ENCODE measurements around the gene ASPSCR1.

The ASPSCR1 gene

DNA sequence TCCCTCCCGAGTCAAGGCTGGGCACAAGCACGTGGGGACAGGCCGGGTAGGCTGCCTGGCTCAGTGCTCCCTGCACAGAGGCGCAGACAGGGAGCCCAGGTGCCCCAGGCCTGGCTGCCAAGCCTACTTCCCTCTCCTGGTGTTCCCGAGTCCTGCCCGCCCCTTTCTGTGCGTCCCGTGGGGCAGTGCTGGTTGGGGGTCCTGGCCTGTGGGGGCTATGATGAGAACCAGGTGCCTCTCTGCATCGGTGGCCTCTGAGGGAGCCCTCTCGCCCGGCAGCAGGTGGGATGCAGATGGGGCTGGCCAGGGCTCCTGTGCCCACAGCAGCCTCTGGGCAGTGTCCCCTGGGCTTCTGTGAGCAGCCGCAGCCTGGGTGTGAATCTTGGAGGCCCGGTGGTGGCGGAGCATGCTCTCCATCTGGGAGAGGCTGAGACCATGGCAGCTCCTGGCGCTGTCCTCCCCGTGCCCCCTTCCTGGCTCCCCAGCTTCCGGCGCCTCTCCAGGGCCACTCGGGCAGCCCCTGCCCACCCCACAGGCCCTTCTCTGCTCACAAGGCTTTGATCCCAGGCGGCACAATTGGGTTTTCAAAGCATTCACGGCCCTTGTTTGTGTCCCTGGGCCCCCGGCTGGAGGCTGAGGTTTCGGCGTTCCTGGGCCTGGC, 38.0 kb downstream of the ASPSCR1 start:
- no peak for DNase-seq

DNA sequence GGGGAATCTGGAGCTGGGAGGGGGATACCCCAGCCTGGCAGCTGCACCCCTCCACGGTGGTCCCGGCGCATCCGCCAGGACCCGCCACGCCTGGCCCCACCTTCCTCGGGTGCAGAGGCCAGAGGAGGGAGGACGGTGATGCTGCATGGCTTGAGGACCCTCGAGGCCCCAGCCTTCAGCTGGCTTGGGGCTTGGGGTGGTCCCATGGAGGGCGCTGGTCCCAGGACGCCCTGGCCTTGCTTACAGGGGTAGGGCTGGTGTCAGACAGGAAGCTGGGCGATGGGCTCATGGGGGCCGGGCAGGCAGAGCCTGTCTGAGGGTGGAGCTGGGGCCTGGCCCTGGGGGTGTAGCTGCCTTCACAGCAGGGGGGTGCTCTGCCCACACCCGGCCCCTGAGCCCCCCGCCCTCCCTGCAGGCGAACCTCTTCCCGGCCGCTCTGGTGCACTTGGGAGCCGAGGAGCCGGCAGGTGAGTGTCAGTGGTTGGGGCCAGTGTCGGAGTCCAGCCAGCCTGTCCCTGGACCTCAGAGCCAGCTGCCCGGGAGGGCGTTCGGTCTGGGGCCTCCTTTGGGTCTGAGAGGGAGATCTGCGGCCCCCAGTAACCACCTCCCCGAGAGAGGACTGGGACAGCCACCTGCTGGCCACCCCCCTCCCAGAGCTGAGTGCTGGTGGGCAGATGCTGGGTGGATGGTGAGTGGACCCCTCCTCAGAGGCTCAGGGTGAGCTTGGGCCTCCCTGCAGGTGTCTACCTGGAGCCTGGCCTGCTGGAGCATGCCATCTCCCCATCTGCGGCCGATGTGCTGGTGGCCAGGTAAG, 38.8 kb downstream of the ASPSCR1 start:
- DNase-seq = no peak

DNA sequence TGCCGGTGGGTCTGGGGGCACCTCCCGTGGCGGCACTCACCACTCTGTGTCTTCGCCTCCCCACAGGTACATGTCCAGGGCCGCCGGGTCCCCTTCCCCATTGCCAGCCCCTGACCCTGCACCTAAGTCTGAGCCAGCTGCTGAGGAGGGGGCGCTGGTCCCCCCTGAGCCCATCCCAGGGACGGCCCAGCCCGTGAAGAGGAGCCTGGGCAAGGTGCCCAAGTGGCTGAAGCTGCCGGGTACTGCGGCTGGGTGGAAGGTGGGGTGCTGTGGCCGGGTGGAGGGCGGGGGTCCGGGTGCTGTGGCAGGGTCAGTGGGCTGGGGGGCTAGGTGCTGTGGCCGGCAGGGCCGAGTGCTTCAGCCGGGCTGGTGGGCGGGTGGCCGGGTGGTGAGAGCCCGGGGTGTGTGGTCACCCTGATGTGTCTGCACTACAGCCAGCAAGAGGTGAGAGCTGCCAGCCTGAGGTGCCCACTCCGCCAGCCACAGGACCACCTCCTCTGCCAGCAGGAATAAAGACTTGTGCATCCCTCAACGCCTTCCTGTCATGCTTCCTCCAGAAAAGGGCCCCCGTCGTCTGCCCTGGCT, 39.5 kb downstream of the ASPSCR1 start:
- DNase-seq = no peak

DNA sequence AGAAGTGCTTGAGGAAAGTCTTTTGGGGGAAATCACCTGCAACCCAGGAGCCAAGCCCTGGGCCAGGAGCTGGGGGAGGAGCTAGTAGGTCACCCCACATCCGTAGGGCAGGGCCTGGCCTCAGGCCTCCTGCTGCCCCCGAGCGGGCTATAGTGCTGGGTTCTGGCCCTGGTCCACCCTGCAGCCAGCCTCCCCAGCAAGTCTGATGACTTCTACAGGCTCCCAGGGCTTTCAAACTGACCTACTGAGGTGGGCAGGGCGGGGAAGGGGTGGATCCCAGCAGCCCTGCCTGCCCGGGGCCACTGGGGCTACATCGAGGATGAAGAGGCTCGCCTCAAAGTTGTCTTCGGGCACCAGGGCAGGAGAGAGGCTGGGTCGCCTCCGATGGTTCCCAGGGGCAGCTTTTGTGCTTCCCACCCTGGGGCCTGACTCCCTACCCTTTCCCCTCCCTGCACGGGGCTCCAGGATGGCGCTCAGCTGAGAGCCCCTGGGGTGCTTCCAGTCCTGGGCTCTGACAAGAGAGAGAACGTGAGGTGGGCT, 40.3 kb downstream of the ASPSCR1 start:
- no peak for DNase-seq

DNA sequence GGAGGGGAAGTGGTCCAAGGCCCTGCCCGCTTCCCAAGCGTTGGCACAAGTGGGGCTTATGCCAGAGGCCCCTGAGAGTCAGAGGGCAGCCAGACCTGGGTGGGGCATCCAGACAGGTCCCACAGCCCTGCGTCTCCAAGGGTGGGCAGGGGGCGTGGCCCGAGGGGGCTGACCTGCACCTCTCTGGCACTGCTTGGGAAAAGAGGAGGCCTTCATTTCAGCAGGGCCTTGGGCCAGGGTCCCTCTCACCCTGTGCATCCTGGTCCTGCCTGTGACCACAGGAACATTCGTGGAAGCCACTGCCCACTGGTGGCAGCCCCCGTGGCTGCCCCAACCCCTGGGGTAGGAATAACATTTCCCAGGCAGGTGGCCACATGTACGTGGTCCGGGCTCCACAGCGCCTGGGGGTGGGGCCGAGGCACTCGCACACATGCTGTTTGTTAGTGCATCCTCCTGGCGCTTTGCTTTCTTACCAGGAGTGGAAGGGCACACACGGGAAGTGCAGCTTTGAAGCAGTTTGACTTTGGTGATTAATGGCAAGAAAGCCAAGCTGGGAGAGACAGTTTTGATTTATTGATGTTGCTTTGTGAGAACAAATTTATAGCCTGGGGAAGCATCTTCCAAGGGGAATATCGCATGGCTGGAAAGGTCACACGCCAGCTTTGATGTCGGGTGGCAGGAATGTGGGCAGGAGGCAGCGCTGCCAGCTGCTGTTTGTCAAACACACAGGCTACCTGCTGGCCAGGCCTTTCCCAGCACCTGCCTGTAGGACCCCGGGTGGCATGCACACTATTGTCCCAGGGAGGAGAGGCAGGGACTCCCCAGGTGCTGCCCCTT, 40.9 kb downstream of the ASPSCR1 start:
- DNase-seq = no peak

DNA sequence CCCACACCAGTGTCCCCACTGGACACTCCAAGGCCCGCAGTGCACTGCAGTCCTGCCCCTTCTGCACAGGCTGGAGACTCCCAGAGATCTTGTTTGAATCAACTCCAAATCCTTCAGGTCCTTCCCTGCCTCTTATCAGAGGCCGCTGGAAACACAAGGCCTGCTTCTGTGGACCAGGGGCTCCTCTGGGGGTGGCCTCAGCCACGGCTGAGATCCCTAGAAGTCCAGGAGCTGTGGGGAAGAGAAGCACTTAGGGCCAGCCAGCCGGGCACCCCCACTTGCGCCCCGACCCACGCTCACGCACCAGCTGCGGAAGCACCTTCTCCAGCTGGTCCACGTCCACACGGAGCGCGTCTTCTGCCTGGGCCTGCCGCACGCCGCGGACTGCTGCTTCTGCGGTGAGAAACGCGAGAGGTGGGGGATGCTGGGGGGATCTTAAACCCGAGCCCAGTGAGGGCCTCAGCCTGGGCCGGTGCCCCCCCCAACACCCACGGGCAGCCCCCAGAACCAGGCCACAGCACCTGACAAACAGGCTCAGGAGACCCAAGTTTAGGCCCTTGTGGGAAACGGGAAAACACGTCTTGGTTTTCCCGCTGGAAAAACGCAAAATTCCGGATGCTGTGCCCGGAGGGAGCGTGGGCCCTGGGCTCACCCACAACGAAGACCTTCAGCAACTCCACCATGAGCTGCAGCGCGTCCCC, 41.7 kb downstream of the ASPSCR1 start:
- no peak for DNase-seq

DNA sequence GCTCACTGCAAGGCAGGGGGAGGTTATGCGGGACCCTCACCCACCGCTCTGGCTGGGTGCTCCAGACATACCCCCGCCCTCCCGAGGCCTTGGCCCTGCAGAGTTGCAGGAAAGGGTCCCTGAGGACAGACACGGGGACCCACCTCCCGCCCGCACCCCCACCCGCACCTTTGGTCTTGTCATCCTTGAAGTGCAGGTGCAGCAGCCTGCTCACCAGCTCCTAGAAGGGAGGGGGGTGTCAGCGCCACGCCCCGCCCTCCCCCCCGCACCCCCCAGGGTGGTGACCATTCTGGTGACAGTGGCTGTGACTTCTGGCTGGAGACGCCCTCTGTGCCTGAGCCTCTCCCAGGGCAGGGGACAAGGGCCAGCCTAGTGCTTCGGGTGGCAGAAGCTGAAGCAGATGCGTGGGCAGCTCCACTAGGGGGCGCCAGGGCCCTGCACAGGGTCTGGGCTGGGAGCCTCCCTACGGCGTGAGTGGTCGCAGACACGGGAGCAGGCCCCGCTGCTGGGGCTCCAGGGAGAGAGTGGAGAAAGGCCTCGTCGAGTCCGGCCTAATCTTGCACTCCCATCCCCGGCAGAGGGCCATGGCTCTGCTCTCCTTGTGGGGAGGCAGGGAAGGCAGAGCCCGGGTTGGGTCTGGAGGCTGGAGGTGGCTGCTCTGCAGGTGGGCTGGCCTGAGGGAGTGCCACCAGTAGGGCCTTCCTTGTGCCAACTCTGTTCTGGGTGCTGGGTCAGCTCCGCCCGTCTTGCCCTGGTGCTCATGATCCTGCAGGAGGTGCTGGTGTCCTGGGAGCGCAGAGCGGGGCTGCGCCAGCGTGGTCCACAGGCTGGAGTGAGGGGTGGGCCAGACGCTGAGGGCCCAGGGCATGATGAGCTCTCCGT, 42.5 kb downstream of the ASPSCR1 start:
- peak; percentile 56 for DNase-seq

DNA sequence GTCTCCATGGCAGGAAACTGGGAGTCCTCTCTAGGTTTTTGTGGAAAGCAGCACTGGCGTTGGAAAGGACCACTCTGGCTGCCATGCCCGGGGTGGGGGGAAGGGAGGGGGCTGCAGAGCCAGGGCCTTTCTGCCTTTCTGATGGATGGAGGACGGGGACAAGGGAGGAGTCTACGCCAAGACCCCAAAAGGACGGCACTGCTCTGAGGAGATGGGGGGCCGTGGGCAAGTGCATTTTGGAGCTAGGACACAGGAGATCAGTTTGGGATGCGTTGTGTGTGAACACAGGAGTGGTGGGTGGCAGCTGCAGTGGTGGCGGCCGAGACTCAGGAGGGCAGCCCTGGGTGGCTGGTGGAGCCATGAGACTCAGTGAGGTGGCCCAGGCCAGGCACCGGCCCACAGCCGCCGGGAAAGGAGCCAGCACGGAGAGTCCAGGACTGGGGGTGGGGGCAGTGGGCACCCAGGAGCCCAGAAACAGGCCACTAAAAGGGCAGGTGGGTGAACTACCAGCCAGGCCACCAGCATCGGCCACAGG, 43.2 kb downstream of the ASPSCR1 start:
- DNase-seq = no peak

DNA sequence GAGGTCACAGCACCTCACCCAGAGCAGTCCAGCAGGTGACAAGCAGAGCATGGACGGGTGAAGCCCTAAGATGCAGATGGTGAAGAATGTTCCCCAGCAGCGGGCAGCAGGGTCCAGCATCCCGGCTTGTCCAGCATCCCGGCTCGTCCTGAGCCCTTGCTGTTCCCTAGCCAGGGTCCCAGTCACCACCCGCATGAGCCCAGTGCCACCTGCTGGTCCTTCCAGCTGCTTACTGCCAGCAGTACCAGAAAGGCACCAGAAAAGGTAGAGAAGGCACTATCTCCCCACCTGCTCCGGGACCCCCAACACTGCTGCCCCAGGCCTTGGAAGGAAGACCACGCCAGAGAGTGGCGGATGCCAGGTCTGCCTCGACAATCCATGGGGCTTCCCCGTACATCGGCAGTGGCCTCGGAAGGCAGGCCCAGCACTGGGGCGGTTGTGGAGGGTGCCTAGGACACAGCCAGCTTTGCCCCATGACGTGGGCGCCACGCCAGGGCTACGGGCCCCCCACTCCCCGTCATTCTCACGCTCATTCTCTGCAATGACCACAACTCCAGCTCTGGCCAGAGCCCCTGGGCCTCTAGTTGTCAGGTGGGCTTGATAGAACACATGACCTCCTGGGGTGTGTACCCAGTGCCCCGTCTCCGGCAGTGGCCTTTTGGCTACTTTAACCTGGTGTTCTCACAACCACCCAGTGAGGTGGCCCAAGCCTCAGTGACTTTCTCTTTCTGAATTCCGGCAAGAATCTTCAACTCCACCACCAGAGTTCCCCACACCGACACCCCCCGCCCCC, 43.9 kb downstream of the ASPSCR1 start:
- peak; percentile 75 for DNase-seq

DNA sequence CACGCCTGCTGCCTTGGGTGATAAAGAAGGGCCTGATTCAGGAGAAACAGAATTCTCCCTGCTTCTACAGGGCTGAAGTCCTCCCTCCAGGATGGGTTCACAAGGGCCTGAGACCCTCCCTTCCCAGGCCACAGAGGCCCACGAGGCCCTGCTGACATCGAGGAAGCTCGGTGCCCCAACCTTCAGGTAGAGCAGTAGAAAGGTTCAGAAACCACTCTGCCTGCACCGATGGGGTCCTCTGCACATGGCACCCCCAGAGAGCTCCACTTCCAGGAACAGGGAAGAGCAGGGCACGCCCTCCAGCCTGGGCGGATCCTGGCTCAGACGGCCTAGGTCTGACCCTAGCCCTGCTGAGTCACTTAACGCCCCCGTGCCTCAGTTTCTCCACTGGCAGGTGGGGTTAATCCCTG, 44.5 kb downstream of the ASPSCR1 start:
- DNase-seq = no peak

DNA sequence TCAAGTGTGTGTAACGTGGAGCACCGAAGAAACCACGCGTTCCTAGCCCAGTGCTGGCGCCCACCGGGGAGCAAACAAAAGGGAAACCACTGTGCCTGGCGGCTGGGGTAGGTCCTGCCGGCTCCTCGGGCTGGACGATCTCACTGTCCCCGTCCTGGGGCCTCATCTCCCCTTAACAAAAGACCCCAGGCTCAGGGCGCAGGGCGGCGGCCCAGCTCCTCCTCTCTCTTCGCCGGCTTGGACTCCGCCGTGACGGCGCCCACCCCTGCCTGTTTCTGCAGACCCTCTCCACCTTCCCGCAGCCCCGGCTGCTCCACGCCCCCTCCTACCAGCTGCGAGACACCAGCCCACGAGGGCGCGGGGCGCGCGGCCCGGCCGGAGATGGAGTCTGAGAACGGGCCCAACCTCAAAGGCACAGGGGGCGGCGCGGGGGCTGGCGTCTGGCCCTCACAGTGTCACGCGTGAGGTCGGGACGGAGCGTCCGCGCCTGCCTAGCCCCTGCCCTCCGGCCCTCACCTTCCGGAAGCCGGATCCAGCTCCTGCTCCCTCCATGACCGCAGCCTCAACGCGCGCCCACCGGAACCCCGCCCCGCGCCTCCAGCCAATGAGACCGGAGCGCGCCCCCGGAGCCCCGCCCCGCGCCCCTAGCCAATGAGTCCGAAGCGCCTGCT, 45.0 kb downstream of the ASPSCR1 start, which contains the start of gene CENPX:
Gene CENPX, minus strand, starts transcription at position 569 of the 671 bp plus-strand sequence. Its CDS starts 17 bp downstream, at position 552.
- DNase-seq = no peak

DNA sequence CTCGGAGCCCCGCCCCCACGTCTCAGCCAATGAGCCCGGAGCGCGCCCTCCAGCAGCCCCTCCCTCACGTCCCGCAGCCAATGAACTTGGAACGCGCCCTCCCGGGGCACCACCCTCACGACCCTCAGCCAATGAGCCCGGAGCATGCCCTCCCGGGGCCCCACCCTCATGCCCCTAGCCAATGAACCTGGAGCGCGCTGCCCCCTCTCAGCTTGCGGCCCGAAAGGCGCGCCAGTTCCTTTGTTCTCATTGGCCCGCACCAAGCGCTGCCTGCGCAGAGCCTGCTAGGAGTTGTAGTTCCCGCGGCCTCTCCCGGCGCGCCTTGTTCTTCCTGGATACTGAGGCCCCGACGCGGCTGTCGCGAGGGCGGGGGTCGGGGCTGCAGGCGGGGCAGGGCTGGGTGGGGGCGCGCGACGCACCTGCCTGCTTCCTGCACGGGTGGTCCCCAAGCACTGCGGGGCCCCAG, 45.6 kb downstream of the ASPSCR1 start, which contains the start of gene LRRC45:
Gene LRRC45, plus strand, starts transcription at position 325 of the 466 bp plus-strand sequence. CDS start 339 bp downstream, outside the sequence.
- peak; percentile 100 for DNase-seq

DNA sequence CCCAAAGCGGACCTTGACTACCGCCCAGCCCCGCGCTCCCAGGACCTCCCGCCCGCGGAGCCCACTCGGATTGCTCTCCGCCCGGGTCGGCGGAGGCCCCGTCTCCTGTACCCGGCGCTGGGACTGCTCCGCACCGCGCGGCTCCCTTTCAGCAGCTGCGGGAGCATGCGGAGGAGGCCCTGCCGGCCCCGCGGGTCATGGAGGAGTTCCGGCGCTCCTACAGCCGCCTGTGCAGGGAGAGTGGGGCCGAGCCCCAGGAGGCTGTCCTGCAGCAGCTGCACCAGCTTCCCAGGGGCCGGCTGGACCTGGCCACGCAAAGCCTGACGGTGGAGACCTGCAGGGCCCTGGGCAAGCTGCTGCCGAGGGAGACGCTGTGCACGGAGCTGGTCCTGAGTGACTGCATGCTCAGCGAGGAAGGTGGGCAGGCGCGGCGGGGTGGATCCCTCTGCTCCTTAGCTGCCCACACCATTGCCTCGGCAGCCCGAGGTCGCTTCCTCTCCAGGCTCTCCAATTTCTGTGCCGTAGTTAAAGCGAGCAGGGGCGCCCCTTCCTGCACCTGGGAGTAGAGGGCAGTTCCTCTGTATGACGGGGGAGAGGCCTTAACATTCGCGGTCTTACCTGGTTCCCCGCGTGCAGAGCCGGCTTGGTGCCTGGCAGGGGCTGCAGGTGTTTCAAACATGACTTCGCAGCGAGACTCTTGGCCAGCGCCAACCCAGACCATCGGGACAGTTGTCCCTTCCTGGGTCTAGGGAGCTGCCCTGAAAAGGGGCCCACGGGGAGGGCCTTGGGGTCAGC, 46.2 kb downstream of the ASPSCR1 start:
- DNase-seq = peak; percentile 31

DNA sequence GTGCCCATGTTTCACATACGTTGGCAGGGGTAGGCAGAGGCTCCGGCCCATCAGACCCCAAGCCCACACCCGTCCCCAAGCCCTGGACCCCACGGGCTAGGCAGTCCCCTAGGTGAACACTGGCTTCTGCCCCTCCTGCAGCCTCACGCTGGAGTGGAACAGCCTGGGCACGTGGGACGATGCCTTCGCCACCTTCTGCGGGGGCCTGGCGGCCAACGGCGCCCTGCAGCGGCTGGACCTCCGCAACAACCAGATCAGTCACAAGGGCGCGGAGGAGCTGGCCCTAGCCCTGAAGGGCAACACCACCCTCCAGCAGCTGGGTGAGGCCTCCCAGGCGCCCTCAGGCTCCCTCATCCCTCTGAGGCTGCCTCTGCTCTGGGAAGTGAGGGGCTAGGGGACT, 47.4 kb downstream of the ASPSCR1 start:
- no peak for DNase-seq

DNA sequence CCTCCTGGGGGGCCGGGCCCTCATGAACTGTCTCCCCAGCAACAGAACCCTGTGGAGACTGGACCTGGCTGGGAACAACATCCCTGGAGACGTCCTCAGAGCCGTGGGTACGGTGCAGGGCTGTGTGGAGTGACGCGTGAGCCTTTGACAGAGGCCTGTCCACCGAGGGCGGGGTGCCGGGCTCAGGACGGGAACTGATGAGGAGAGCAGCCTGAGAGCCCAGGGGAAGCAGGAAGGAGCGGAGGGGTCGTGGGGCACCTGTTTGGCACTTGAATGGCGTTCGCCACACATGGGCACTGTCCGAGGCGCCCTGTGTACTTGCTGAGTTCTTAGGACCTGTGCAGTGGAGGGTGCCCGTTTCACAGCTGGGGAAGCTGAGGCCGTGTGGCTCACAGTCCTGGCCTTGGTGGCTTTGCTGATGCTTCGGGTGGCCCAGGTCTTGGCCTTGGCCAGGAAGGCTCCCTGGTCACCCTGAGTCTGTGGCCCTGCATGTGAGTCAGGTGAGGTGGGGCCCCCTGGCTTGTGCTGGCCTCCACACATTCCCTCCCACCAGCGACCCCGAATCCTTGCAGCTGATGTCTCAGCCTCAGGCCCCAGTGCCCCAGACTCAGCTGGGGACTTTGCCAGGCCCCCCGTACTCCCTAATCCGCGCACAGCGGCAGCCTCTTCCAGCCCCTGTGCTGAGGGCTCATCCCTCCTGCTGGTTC, 48.1 kb downstream of the ASPSCR1 start:
- no peak for DNase-seq

DNA sequence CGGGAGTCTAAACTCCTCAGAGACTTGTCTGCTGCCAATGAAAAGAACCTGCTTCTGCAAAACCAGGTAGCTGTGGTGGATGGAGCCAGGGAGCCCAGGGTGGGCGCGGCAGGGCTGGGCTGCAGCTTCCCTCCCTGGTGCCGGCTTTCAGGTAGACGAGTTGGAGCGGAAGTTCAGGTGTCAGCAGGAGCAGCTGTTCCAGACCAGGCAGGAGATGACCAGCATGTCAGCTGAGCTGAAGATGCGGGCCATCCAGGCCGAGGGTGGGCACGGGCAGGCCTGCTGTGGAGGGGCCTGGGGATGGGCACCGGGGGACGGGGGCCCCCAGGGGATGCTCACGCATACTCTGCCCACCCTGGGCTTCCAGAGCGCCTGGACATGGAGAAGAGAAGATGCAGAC, 50.8 kb downstream of the ASPSCR1 start:
- DNase-seq = no peak

DNA sequence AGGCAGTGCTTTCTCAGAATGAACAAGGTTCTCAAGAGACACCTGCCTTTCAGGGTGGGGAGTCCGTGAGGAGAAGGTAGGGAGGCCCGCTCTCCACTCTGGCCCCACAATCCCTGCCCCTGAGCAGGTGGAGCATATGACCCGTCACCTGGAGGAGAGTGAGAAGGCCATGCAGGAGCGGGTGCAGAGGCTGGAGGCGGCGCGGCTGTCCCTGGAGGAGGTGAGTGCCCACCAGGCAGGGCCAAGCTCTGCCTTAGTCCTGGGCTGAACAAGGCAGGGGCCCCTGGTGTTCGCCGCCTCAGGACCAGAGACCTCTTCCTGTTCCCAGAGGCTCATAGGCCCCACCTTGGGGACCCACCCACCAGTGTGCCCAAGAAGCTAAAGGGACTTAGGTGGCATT, 51.5 kb downstream of the ASPSCR1 start:
- no peak for DNase-seq

Data from EL (cell line).